Measurements from ENCODE around the gene CRAT.

Gene CRAT

GRCh38 chr9:129108805-129109536, 1.6 kb downstream of the CRAT start:
- no peak for DNase-seq

- no peak for DNase-seq
Measured at GRCh38 chr9:129108083-129108804, 2.3 kb downstream of the CRAT start.

- no peak for DNase-seq
Measured at GRCh38 chr9:129107651-129108050, 2.9 kb downstream of the CRAT start.

GRCh38 chr9:129105857-129106694, 4.5 kb downstream of the CRAT start:
- DNase-seq, result no peak

GRCh38 chr9:129104051-129104450, 6.5 kb downstream of the CRAT start:
- DNase-seq, result no peak

- no peak for DNase-seq
Measured at GRCh38 chr9:129103595-129103965, 7.0 kb downstream of the CRAT start.

- no peak for DNase-seq
Measured at GRCh38 chr9:129102791-129103594, 7.6 kb downstream of the CRAT start.

- DNase-seq, result no peak
Measured at GRCh38 chr9:129102095-129102525, 8.5 kb downstream of the CRAT start.

GRCh38 chr9:129101279-129101678, 9.3 kb downstream of the CRAT start:
- DNase-seq, result no peak

- no peak for DNase-seq
Measured at GRCh38 chr9:129100383-129101169, 10.0 kb downstream of the CRAT start.

GRCh38 chr9:129098328-129098727, 12.3 kb downstream of the CRAT start:
- no peak for DNase-seq

- no peak for DNase-seq
Measured at GRCh38 chr9:129097671-129098306, 12.8 kb downstream of the CRAT start.

GRCh38 chr9:129095908-129096307, 14.7 kb downstream of the CRAT start:
- no peak for DNase-seq

GRCh38 chr9:129095170-129095667, 15.4 kb downstream of the CRAT start:
- DNase-seq, result no peak

GRCh38 chr9:129094387-129095169, 16.0 kb downstream of the CRAT start:
- DNase-seq, result no peak

GRCh38 chr9:129093602-129094386, 16.8 kb downstream of the CRAT start:
- DNase-seq, result no peak

GRCh38 chr9:129089246-129089645, 21.3 kb downstream of the CRAT start:
- no peak for DNase-seq

GRCh38 chr9:129084087-129084486, 26.5 kb downstream of the CRAT start:
- no peak for DNase-seq

- no peak for DNase-seq
Measured at GRCh38 chr9:129081388-129081904, 29.1 kb downstream of the CRAT start.

All from CD4-positive, alpha-beta T cell treated with Interleukin-15 for 1 hour (primary cell).